Left ventricle myocardium inferior (tissue), 1 donor: ENCODE data around the gene RNF144A. TPM values are rescaled to one million over a fixed set of nuclear protein-coding genes. Genes with fewer than 3 reads are reported as not detected.

Experiments used
- DNase-seq: peaks from one replicate; pipeline ENCODE4 v3.0.0-alpha.2; 2020
- H3K27ac ChIP-seq: fragments of 200-600 bp; replicated peaks from 2 replicates; pipeline ENCODE4 v1.8.0; 2021
- H3K27me3 ChIP-seq: fragments of 200-600 bp; 2 replicates; pipeline ENCODE4 v1.8.0; 2021; ENCODE audit warnings: low read depth
- H3K36me3 ChIP-seq: fragments of 200-600 bp; 2 replicates; pipeline ENCODE4 v1.8.0; 2021
- H3K4me1 ChIP-seq: fragments of 200-600 bp; 2 replicates; pipeline ENCODE4 v1.8.0; 2021
- H3K4me3 ChIP-seq: fragments of 200-600 bp; 2 replicates; pipeline ENCODE4 v1.8.0; 2021; ENCODE audit warnings: mild to moderate bottlenecking, moderate library complexity
- H3K9me3 ChIP-seq: fragments of 200-600 bp; replicated peaks from 2 replicates; pipeline ENCODE4 v1.8.0; 2021
- CTCF ChIP-seq: fragments of 200-600 bp; IDR thresholded peaks from 2 replicates; pipeline ENCODE4 v1.8.0; 2021; ENCODE audit warnings: antibody characterized with exemption, mild to moderate bottlenecking, borderline replicate concordance
- intact Hi-C: fragments of 100-400 bp; cut with micrococcal nuclease; formaldehyde crosslinking; loops from one replicate; pipeline ENCODE4 v1.11.0; 2022
- total RNA-seq: library from RNA; stranded (reverse); fragmentation: NEBNext Ultra II Directional; extraction: Animal tissue kit (Norgen Biotek cat#: 25700); gene quantifications from one replicate; pipeline ENCODE4 v1.2.1, GENCODE V29; 2021
- donor health status: DM: no; HTN: yes; CAD: no; lungs with severe emphysema.

The RNF144A gene
- total RNA-seq, 1 donor from 2014 or later: 17.9 TPM

DNA sequence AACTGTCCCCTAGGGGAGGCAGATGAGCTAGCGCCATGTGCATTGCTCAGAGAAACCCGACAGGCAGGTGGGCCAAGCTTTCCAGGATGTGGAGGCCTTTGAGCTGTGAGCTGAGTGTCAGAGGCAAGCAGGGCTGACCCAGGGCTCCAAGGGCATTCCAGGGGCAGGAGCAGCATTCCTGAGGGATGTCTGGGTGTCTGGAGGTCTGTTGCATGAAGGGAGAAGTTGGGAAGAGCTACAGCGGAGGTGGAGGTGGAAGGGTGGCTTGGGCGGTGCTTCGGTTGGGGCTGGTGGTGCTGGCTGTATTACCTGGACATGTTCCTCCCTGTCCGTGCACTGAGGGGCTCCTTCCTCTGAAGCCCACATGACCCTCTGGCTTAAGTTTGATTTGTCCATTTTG lies 102.8 kb downstream of the RNF144A start:
- H3K4me3 ChIP-seq: no peak overlapping the region
- TF ChIP-seq CTCF: no peak
- intact Hi-C loops: no loop called here
- peaks cover 98% of the 10 kb centered on the region for H3K4me1 ChIP-seq
- H3K36me3 ChIP-seq: peaks cover 25% of the 10 kb centered on the region
- H3K27ac ChIP-seq: peak overlapping the region; percentile 55
- H3K9me3 ChIP-seq: no peaks in the 10 kb centered on the region
- DNase-seq: no peak
- H3K27me3 ChIP-seq: no peaks in the 10 kb centered on the region

DNA sequence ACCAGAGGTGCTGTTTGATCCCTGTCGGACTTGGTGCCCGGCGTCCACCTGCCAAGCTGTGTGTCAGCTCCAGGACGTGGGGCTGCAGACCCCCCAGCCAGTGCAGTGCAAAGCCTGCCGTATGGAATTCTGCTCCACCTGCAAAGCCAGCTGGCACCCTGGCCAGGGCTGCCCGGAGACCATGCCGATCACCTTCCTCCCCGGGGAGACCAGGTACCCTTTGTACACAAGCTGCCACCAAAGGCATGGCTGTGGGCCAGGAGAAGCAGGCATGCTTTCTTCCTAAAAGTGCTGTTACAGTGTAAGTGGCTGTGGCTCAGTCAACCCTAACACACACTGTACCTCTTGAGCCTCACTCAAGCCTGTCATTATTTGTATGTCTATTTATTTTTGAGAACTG lies 103.3 kb downstream of the RNF144A start:
- no peak for TF ChIP-seq CTCF
- no peak overlapping the region for H3K4me3 ChIP-seq
- intact Hi-C loops: no loop called here
- H3K27ac ChIP-seq: no peak overlapping the region
- peaks cover 26% of the 10 kb centered on the region for H3K36me3 ChIP-seq
- peaks cover 98% of the 10 kb centered on the region for H3K4me1 ChIP-seq
- DNase-seq: no peak
- no peaks in the 10 kb centered on the region for H3K9me3 ChIP-seq
- no peaks in the 10 kb centered on the region for H3K27me3 ChIP-seq

GRCh38 chr2:7020939-7021470 lies 103.8 kb downstream of the RNF144A start:
- no peaks in the 10 kb centered on the region for H3K9me3 ChIP-seq
- no peak overlapping the region for H3K4me3 ChIP-seq
- peaks cover 26% of the 10 kb centered on the region for H3K36me3 ChIP-seq
- no peaks in the 10 kb centered on the region for H3K27me3 ChIP-seq
- DNase-seq: no peak
- no peak for TF ChIP-seq CTCF
- intact Hi-C loops: no loop called here
- H3K4me1 ChIP-seq: peaks cover 98% of the 10 kb centered on the region
- peak overlapping the region; percentile 67 for H3K27ac ChIP-seq

DNA sequence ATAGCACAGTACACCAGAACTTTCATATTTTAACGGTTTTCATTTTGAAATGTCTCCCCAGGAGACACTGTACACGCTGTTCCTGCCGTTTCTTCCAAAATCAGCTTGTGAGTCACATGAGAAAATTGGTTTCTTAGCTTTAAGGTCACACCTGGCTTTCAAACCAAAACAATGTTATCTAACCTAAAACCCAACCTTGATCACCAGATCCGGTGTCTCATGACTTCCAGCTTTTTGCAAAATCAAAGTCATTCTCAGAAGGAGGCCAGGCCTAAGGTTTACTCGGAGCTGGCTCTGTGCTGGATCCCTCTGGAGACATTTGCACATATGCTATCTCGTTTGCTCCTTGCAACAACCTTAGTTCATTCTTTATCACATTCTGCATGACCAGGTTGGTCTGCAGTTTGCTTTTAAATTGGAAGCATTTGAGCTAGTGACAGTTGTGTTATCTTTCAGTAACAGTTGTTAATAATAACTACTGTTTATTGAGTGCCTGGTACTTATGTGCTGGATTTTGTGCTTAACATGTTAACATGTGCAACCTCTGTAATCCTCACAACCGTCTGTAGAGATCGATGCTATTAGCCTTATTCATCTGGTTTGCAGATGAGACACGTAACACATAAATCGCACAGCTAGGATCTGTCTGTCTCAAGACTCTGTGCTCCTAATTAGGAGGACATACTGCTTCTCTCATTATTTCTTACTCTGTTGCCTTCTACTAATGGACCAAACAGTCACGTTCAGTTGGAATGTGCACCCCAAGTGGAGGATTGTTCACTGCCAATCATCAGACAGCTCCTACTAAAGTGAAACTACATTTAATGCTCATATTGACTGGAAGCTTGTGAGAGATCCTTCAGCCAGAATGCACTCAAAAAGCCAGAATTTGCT lies 105.5 kb downstream of the RNF144A start:
- no peak for DNase-seq
- Histone ChIP-seq H3K4me3 (peak overlapping the region; percentile 21), H3K27me3 (no peaks in the 10 kb centered on the region), H3K27ac (peak overlapping the region; percentile 67), H3K36me3 (peaks cover 32% of the 10 kb centered on the region), H3K9me3 (no peaks in the 10 kb centered on the region), H3K4me1 (peaks cover 98% of the 10 kb centered on the region)
- intact Hi-C loops: no loop called here
- no peak for TF ChIP-seq CTCF

DNA sequence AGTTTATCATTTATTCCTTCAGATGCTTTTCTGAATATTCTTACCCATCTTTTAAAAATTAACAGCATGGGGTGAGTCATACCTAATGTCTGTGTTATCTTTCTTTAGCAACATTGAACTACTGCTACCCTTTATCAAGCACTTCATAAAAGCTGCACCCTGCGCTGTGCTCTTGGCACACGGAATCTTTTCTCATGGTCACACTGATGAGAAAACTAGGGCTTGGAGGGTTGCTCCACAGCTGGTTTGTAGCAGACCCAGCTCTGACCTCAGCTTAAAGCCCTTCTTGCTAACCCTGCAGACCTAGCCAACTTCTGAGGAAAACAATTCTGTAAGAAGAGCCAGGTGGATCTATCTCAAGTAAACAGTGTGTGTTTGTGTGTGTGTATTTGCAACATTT lies 106.3 kb downstream of the RNF144A start:
- Histone ChIP-seq H3K9me3 (no peaks in the 10 kb centered on the region), H3K4me1 (peaks cover 98% of the 10 kb centered on the region), H3K27me3 (no peaks in the 10 kb centered on the region), H3K4me3 (no peak overlapping the region), H3K27ac (peak overlapping the region; percentile 67), H3K36me3 (peaks cover 32% of the 10 kb centered on the region)
- intact Hi-C loops: no loop called here
- TF ChIP-seq CTCF: no peak
- no peak for DNase-seq
